Testis (tissue), 2 donors: ENCODE measurements around the gene KAT7.

Experiments used
- POLR2A ChIP-seq: fragments of 450-650 bp; IDR thresholded peaks from one replicate; pipeline ENCODE4 v1.6.1; 2017; ENCODE audit warnings: antibody characterized with exemption, mild to moderate bottlenecking, moderate library complexity
- TF ChIP-seq, protein P1 (sequence below), 3 experiments: fragments of 450-650 bp in 2 of 3; fragments of 200-600 bp in 1 of 3; sonication (generic) in 1 of 3; IDR thresholded peaks; one replicate each; pipeline ENCODE4 v1.5.1; 2016 to 2019; ENCODE audit warnings: antibody characterized with exemption in 3 of 3, mild to moderate bottlenecking in 2 of 3, moderate library complexity in 1 of 3

DNA sequence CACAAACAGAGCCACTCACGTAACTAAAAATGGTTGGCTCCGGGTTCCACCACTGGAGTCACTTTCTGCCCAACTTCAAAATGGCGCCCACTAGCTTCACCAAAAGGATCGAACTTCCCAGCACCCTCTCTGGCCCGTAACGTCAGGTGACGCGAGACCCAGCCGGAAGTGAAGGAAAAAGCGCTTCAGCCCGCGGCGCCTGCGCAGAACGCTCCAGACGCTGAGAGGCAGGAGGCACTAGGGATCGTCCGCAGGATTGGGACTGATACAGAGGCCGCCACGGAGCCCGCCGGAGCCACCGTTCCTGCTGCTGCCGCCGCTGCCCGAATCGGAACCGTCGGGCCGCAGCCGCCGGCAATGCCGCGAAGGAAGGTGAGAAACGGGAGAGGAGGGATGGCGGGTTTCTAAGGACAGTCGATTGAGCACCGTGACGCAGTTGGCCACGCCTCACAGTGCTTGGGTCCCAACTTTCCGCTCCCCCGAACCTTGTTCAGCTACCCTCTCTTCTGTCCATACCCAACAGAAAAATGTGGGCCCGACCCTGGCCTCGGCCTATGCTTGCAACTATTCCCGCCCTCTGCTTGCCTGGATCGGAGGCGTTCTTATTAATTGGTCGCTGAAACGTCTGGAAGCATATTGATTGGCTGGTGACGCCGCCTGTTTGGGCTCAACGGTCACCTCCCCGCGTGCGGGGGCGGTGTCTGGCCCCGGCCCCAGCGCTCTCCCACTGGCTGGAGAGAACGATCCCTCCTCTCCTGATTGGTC, at the start of gene KAT7:
- TF ChIP-seq POLR2A = no peak
- TF ChIP-seq, protein P1, sequence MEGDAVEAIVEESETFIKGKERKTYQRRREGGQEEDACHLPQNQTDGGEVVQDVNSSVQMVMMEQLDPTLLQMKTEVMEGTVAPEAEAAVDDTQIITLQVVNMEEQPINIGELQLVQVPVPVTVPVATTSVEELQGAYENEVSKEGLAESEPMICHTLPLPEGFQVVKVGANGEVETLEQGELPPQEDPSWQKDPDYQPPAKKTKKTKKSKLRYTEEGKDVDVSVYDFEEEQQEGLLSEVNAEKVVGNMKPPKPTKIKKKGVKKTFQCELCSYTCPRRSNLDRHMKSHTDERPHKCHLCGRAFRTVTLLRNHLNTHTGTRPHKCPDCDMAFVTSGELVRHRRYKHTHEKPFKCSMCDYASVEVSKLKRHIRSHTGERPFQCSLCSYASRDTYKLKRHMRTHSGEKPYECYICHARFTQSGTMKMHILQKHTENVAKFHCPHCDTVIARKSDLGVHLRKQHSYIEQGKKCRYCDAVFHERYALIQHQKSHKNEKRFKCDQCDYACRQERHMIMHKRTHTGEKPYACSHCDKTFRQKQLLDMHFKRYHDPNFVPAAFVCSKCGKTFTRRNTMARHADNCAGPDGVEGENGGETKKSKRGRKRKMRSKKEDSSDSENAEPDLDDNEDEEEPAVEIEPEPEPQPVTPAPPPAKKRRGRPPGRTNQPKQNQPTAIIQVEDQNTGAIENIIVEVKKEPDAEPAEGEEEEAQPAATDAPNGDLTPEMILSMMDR (IDR thresholded peaks at IDR 0.05) = no peak
